Dermis blood vessel endothelial cell (primary cell): ENCODE measurements around the gene TCF15. TPM values are rescaled to one million over a fixed set of nuclear protein-coding genes. Genes with fewer than 3 reads are reported as not detected.

ENCODE experiments used
- total RNA-seq: library from RNA; depleted of rRNA; stranded (reverse); fragments of >200 nt; gene quantifications from 2 replicates; pipeline ENCODE4 v1.2.3, GENCODE V29; 2014

The TCF15 gene
- total RNA-seq, 1 donor from 2014 or later: 2.0 TPM

Other genes with a start within 250 kb of the TCF15 start
- gene TRIB3, start 229.5 kb downstream of the TCF15 start, total RNA-seq: 49.2 and 62.1 TPM in 2 replicates
- 111 and 116 TPM in 2 replicates for gene RBCK1, start 202.0 kb downstream of the TCF15 start, total RNA-seq
- 30.5 and 33.0 TPM in 2 replicates for gene TBC1D20, start 147.8 kb downstream of the TCF15 start, total RNA-seq
- 128 and 213 TPM in 2 replicates for gene CSNK2A1, start 66.5 kb downstream of the TCF15 start, total RNA-seq
- 30.3 and 38.6 TPM in 2 replicates for gene SRXN1, start 42.9 kb upstream of the TCF15 start, total RNA-seq
- not detected in 2 replicates for gene SCRT2, start 65.5 kb upstream of the TCF15 start, total RNA-seq
- 0.23 TPM in 1 of 2 replicates, not detected in the other for gene SLC52A3, start 158.2 kb upstream of the TCF15 start, total RNA-seq
- gene FAM110A, start 223.4 kb upstream of the TCF15 start, total RNA-seq: 2.7 and 2.9 TPM in 2 replicates